DND-41 (cell line): ENCODE data around the gene TAB3.

Source experiments
- ATAC-seq: fragments of 200-7000 bp; cut with Tn5 transposase; 3 replicates; pipeline ENCODE4 v1.9.1; 2021; ENCODE audit warnings: low read depth; ENCODE audit not compliant: insufficient read depth
- DNase-seq: peaks from one replicate; pipeline ENCODE4 v3.0.0-alpha.2; 2020
- H2AFZ ChIP-seq: 2 replicates; pipeline ENCODE4 v1.6.0; 2012; ENCODE audit warnings: low read depth, low read length
- H3K27ac ChIP-seq: 2 replicates; pipeline ENCODE4 v1.5.1; 2012; ENCODE audit warnings: low read length, inconsistent platforms
- H3K27me3 ChIP-seq: fragments of 200-600 bp; sonication (generic); 2 replicates; pipeline ENCODE4 v1.6.0; 2012; ENCODE audit warnings: low read length, mild to moderate bottlenecking, inconsistent platforms; ENCODE audit not compliant: insufficient read depth, poor library complexity
- H3K36me3 ChIP-seq: 2 replicates; pipeline ENCODE4 v1.5.1; 2012; ENCODE audit warnings: low read length, inconsistent platforms; ENCODE audit not compliant: insufficient read depth
- H3K4me1 ChIP-seq: 2 replicates; pipeline ENCODE4 v1.5.1; 2012; ENCODE audit warnings: mild to moderate bottlenecking, low read length; ENCODE audit not compliant: insufficient read depth
- H3K4me2 ChIP-seq: 2 replicates; pipeline ENCODE4 v1.6.0; 2012; ENCODE audit warnings: mild to moderate bottlenecking, moderate library complexity, low read length, inconsistent platforms; ENCODE audit not compliant: insufficient read depth
- H3K4me3 ChIP-seq, 2 experiments: fragments of 200-600 bp in 1 of 2; shearing (Covaris generic) in 1 of 2; 2 replicates each; pipeline ENCODE4 v1.5.1; 2012 to 2016; ENCODE audit warnings: inconsistent platforms in 2 of 2, low read length in 2 of 2, mild to moderate bottlenecking in 2 of 2, low read depth in 1 of 2, moderate library complexity in 1 of 2
- H3K79me2 ChIP-seq: 2 replicates; pipeline ENCODE4 v1.6.0; 2012; ENCODE audit warnings: low read length, inconsistent platforms; ENCODE audit not compliant: insufficient read depth
- H3K9ac ChIP-seq: 2 replicates; pipeline ENCODE4 v1.6.0; 2012; ENCODE audit warnings: low read depth, mild to moderate bottlenecking, inconsistent platforms, low read length, moderate library complexity
- H3K9me3 ChIP-seq: 2 replicates; pipeline ENCODE4 v1.5.1; 2012; ENCODE audit warnings: low read length, moderate library complexity, mild to moderate bottlenecking, inconsistent platforms; ENCODE audit not compliant: insufficient read depth, severe bottlenecking
- H4K20me1 ChIP-seq: 2 replicates; pipeline ENCODE4 v1.6.0; 2012; ENCODE audit warnings: low read length; ENCODE audit not compliant: insufficient read depth
- CTCF ChIP-seq: IDR thresholded peaks from 2 replicates; pipeline ENCODE4 v1.5.1; 2012; ENCODE audit warnings: borderline replicate concordance, low read length, moderate library complexity, mild to moderate bottlenecking; ENCODE audit not compliant: poor library complexity, severe bottlenecking; ENCODE audit errors: extremely low read depth
- EZH2 ChIP-seq: IDR thresholded peaks from 3 replicates; pipeline ENCODE4 v1.6.1; 2012; ENCODE audit warnings: borderline replicate concordance, low read depth, mild to moderate bottlenecking, moderate library complexity, low read length, inconsistent platforms; ENCODE audit not compliant: severe bottlenecking

TAB3 gene

GRCh38 chrX:30794497-30794896, 94.6 kb downstream of the TAB3 start:
- no peaks in the 10 kb centered on the region for H3K36me3 ChIP-seq
- no peaks in the 10 kb centered on the region for H3K79me2 ChIP-seq
- peaks cover 14% of the 10 kb centered on the region for H3K9me3 ChIP-seq
- no peak overlapping the region for H3K27ac ChIP-seq
- no peaks in the 10 kb centered on the region for H3K27me3 ChIP-seq
- TF ChIP-seq EZH2 (no peak), CTCF (no peak)
- DNase-seq (no peak), ATAC-seq (no peak)
- H4K20me1 ChIP-seq: no peaks in the 10 kb centered on the region
- H2AFZ ChIP-seq: no peak overlapping the region
- H3K4me2 ChIP-seq: no peak overlapping the region
- no peak overlapping the region for H3K9ac ChIP-seq
- no peaks in the 10 kb centered on the region for H3K4me1 ChIP-seq
- no peak overlapping the region for H3K4me3 ChIP-seq

- no peak for ATAC-seq
- peaks cover 14% of the 10 kb centered on the region for H3K9me3 ChIP-seq
- no peak overlapping the region for H3K4me2 ChIP-seq
- no peaks in the 10 kb centered on the region for H3K36me3 ChIP-seq
- no peaks in the 10 kb centered on the region for H3K27me3 ChIP-seq
- H2AFZ ChIP-seq: no peak overlapping the region
- no peaks in the 10 kb centered on the region for H4K20me1 ChIP-seq
- no peak overlapping the region for H3K4me3 ChIP-seq
- TF ChIP-seq EZH2: no peak
- H3K27ac ChIP-seq: no peak overlapping the region
- H3K79me2 ChIP-seq: no peaks in the 10 kb centered on the region
- H3K9ac ChIP-seq: no peak overlapping the region
- DNase-seq: no peak
- no peaks in the 10 kb centered on the region for H3K4me1 ChIP-seq
These were observed 95.3 kb downstream of the TAB3 start for GRCh38 chrX:30793767-30794103.

- no peaks in the 10 kb centered on the region for H3K27me3 ChIP-seq
- no peaks in the 10 kb centered on the region for H3K4me1 ChIP-seq
- no peak overlapping the region for H3K4me3 ChIP-seq
- no peak overlapping the region for H3K4me2 ChIP-seq
- DNase-seq (no peak), ATAC-seq (no peak)
- no peak overlapping the region for H3K27ac ChIP-seq
- no peaks in the 10 kb centered on the region for H4K20me1 ChIP-seq
- H3K9me3 ChIP-seq: peaks cover 14% of the 10 kb centered on the region
- TF ChIP-seq CTCF: no peak
- H3K9ac ChIP-seq: no peak overlapping the region
- no peak overlapping the region for H2AFZ ChIP-seq
- H3K36me3 ChIP-seq: no peaks in the 10 kb centered on the region
- no peaks in the 10 kb centered on the region for H3K79me2 ChIP-seq
These were observed 95.8 kb downstream of the TAB3 start for GRCh38 chrX:30793075-30793766.

- Histone ChIP-seq H3K27ac (no peak overlapping the region), H2AFZ (no peak overlapping the region), H3K79me2 (no peaks in the 10 kb centered on the region), H4K20me1 (no peaks in the 10 kb centered on the region), H3K4me3 (no peak overlapping the region), H3K4me1 (no peaks in the 10 kb centered on the region), H3K9me3 (peaks cover 14% of the 10 kb centered on the region), H3K36me3 (no peaks in the 10 kb centered on the region), H3K27me3 (no peaks in the 10 kb centered on the region), H3K4me2 (no peak overlapping the region), H3K9ac (no peak overlapping the region)
- TF ChIP-seq EZH2: no peak
- TF ChIP-seq CTCF: no peak
- ATAC-seq: no peak
- no peak for DNase-seq
These were observed 97.5 kb downstream of the TAB3 start for GRCh38 chrX:30791296-30792278.
